SK-MEL-5 (cell line): Measurements from ENCODE around the gene CH25H. TPM values are rescaled to one million over a fixed set of nuclear protein-coding genes. Genes with fewer than 3 reads are reported as not detected.

Experiments
- DNase-seq: peaks from one replicate; pipeline ENCODE4 v3.0.0-alpha.2; 2016; ENCODE audit warnings: low read depth, low spot score
- in situ Hi-C: cut with HindIII; loops from 2 replicates; pipeline ENCODE4 v1.10.0; 2016; ENCODE audit warnings: low sequenced_read_pairs, high pct_unique_total_duplicates, low pct_unique_long_range_greater_than_20kb
- total RNA-seq: library from RNA; depleted of rRNA; stranded (reverse); fragments of >200 nt; shearing (Covaris generic); gene quantifications from 2 replicates; pipeline ENCODE4 v1.2.3, GENCODE V29; 2014

CH25H gene
- total RNA-seq, 1 experiment from 2014 or later, result not detected

GRCh38 chr10:89236226-89236797 lies 29.2 kb upstream of the CH25H start:
- no peak for DNase-seq
- in situ Hi-C loops, result no loop called here

GRCh38 chr10:89235073-89235798 lies 28.1 kb upstream of the CH25H start:
- no peak for DNase-seq
- in situ Hi-C loops, result no loop called here

- no peak for DNase-seq
- in situ Hi-C loops, result no loop called here
Observed at GRCh38 chr10:89233033-89233432, 25.9 kb upstream of the CH25H start.

- no peak for DNase-seq
- in situ Hi-C loops, result no loop called here
Observed at GRCh38 chr10:89228962-89229361, 21.8 kb upstream of the CH25H start.

- no peak for DNase-seq
- in situ Hi-C loops, result no loop called here
Observed at GRCh38 chr10:89228146-89228545, 21.0 kb upstream of the CH25H start.

GRCh38 chr10:89226891-89227290 lies 19.8 kb upstream of the CH25H start:
- in situ Hi-C loops, result no loop called here
- no peak for DNase-seq

GRCh38 chr10:89224739-89225443 lies 17.8 kb upstream of the CH25H start:
- no peak for DNase-seq
- in situ Hi-C loops, result no loop called here

GRCh38 chr10:89221919-89222318 lies 14.8 kb upstream of the CH25H start:
- no peak for DNase-seq
- in situ Hi-C loops, result no loop called here

GRCh38 chr10:89219513-89220218 lies 12.5 kb upstream of the CH25H start:
- in situ Hi-C loops, result no loop called here
- no peak for DNase-seq

GRCh38 chr10:89217057-89217990 lies 10.2 kb upstream of the CH25H start:
- peak; percentile 63 for DNase-seq
- in situ Hi-C loops, result no loop called here

- in situ Hi-C loops, result no loop called here
Observed at GRCh38 chr10:89216056-89216455, 8.9 kb upstream of the CH25H start.

GRCh38 chr10:89215511-89215910 lies 8.4 kb upstream of the CH25H start:
- peak; percentile 26 for DNase-seq
- in situ Hi-C loops, result no loop called here

More at GRCh38 chr10:89216056-89216455, 8.9 kb upstream of the CH25H start:
- no peak for DNase-seq

- no peak for DNase-seq
- in situ Hi-C loops, result no loop called here
Observed at GRCh38 chr10:89214566-89215165, 7.5 kb upstream of the CH25H start.

GRCh38 chr10:89213191-89213808 lies 6.2 kb upstream of the CH25H start:
- in situ Hi-C loops, result no loop called here
- peak; percentile 42 for DNase-seq

- in situ Hi-C loops, result no loop called here
- DNase-seq, result no peak
Observed at GRCh38 chr10:89210794-89211425, 3.8 kb upstream of the CH25H start.

- in situ Hi-C loops, result no loop called here
- no peak for DNase-seq
Observed at GRCh38 chr10:89209718-89210117, 2.6 kb upstream of the CH25H start.
